KOPT-K1 (cell line): ENCODE data around the gene APBA3.
"Not testable (repeated sequence)": the region's sequence is repeated elsewhere in the genome, so short reads cannot be mapped to it uniquely, and the experiment has no call there.

Experiments
- H3K27ac ChIP-seq: fragments of 200-600 bp; sonication (generic); 2 replicates; pipeline ENCODE4 v1.5.1; 2016; ENCODE audit warnings: antibody characterized with exemption, mild to moderate bottlenecking, low read depth, low read length; ENCODE audit not compliant: poor library complexity, severe bottlenecking
- H3K36me3 ChIP-seq: fragments of 200-600 bp; sonication (generic); 2 replicates; pipeline ENCODE4 v1.5.1; 2017; ENCODE audit warnings: antibody characterized with exemption, mild to moderate bottlenecking, low read length, moderate library complexity; ENCODE audit not compliant: insufficient read depth
- H3K9me3 ChIP-seq: fragments of 200-600 bp; sonication (generic); 2 replicates; pipeline ENCODE4 v1.5.1; 2017; ENCODE audit warnings: antibody characterized with exemption, low read length, mild to moderate bottlenecking; ENCODE audit not compliant: insufficient read depth, poor library complexity, severe bottlenecking

The APBA3 gene

DNA sequence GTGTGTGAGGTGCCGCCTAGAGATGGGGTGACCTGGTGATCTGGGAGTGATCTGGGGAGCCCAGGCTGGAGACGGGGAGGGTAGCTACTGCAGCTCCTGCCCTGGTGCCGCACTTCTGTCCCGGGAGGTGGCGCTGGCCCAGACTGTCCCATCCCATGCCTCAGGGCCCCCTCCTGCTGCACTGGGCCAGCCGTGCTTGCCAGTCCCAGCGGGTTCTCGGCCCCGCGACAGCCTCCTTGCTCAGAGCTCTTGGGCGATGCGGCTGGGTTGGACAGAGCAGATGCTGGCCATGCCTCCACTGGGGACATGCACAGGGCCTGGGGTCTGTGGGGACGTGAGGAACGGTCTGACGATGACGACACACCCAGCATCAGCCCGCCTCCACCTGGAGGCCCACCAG is 8.0 kb upstream of the APBA3 start:
- no peaks in the 10 kb centered on the region for H3K9me3 ChIP-seq
- H3K27ac ChIP-seq: no peak overlapping the region
- H3K36me3 ChIP-seq: peaks cover 42% of the 10 kb centered on the region

DNA sequence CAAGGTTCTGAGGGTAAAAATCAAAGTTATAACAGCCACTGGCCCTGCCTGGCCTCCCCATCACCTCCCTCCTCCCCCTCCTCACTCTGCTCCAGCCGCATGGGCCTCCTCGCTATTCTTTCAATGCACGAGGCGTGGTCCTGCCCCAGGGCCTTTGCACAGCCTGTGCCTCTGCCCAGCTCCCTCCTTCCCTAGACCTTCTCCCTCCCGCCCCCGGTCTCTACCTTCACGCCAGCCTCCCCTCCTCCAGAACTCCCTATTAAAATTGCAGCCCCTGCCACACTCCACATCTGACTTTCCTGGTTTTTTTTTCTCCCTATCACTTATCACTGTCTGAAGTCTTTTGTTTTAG is 7.2 kb upstream of the APBA3 start:
- no peaks in the 10 kb centered on the region for H3K9me3 ChIP-seq
- H3K36me3 ChIP-seq: peaks cover 42% of the 10 kb centered on the region
- no peak overlapping the region for H3K27ac ChIP-seq

DNA sequence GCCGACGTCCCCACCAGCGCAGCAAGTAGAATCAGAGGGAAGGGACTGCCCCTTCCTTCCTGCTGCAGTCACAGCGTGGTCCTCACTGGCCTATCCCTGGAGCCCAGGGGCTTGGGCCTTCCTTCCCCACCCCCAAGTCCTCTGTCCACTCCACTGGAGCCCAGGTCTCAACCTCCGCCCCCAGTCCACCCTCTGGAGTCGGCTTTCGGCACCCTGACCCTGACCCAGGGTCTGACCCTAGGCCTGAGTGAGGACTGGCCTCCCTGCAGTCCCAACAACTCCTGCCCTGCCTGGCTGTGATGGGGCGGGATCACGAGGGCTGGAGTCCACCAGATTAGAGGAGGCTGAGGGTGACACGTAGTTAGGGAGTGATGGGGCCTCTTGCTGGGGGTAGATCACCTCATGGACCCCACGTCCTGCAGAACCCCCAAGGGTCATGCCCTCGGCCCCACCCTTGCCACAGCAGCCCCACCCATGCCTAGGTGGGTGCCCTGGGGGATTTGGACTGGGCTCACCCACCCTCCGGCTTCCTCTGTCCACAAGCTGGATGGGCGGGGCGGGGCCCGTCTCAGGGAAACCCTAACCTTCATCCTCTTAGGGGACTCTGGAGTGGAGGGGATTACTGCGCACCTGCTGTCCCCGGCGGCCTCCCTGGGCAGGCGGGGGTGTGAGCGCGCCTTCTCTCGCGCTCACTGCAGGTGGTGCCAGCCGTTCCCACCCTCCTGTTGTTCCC is 6.7 kb upstream of the APBA3 start:
- Histone ChIP-seq H3K27ac (no peak overlapping the region), H3K9me3 (no peaks in the 10 kb centered on the region), H3K36me3 (peaks cover 42% of the 10 kb centered on the region)

DNA sequence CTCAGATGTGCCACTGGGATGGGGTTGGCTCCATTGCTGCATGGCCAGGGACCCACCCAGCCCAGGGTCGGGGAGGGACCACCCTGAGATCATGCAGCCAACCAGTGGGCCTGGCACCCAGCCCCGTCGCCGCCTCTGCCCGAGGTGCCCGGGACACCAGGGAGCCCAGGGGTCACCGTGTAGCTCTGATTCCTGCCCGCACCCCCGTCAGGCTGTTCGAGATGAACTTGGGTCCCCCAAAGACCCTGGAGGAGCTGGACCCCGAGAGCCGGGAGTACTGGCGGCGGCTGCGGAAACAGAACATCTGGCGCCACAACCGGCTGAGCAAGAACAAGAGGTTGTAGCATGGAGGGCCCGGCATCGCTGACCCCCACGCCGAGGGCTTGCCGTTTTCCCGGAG is 5.6 kb upstream of the APBA3 start:
- no peaks in the 10 kb centered on the region for H3K9me3 ChIP-seq
- H3K27ac ChIP-seq: no peak overlapping the region
- H3K36me3 ChIP-seq: peaks cover 42% of the 10 kb centered on the region

DNA sequence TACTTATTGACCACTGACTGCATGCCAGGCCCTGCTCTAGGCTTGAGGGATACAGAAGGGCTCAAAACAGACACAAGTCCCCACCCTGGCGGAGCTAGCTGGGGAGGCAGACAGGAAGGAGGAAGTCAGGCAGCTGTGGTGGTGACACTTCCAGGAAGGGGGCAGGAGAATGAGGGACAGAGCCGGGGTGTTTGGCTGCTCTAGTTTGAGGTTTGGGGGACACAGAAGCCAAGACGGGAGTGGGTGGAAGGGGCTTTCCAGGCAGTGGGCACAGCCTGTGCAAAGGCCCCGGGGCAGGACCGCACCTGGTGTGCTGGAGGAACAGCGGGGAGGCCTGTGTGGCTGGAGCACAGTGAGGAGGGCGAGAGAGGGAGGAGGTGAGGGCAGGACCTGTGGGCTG is 5.0 kb upstream of the APBA3 start:
- Histone ChIP-seq H3K36me3 (peaks cover 42% of the 10 kb centered on the region), H3K9me3 (no peaks in the 10 kb centered on the region), H3K27ac (no peak overlapping the region)

DNA sequence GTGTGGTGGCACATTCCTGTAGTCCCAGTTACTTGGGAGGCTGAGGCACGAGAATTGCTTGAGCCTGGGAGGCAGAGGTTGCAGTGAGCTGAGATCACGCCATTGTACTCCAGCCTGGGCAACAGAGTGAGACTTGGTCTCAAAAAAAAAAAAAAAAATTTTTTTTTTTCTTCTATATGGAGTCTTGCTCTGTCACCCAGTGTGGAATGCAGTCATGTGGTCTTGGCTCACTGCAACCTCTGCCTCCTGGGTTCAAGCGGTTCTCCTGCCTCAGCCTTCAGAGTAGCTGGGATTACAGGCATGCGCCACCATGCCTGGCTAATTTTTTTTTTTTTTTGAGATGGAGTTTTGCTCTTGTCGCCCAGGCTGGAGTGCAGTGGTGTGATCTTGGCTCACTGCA is 4.3 kb upstream of the APBA3 start:
- H3K9me3 ChIP-seq, H3K27ac ChIP-seq: not testable (repeated sequence)
- H3K36me3 ChIP-seq: peaks cover 42% of the 10 kb centered on the region

DNA sequence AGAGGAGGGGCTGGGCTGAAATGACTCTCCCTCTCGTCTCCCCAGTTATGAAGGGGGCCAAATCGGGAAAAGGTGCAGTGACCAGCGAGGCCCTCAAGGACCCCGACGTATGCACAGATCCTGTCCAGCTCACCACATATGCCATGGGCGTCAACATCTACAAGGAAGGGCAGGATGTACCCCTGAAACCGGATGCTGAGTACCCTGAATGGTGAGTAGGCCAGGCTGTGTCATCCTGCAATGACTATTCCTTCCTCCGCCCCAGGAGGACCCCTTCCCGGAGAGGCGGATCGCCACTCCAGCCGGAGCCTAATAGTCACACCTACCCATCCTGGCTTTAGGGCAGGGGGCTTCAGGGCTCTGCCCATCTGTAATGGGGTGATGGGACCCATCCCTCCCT is 3.6 kb upstream of the APBA3 start:
- Histone ChIP-seq H3K27ac (no peak overlapping the region), H3K36me3 (peaks cover 42% of the 10 kb centered on the region), H3K9me3 (no peaks in the 10 kb centered on the region)

DNA sequence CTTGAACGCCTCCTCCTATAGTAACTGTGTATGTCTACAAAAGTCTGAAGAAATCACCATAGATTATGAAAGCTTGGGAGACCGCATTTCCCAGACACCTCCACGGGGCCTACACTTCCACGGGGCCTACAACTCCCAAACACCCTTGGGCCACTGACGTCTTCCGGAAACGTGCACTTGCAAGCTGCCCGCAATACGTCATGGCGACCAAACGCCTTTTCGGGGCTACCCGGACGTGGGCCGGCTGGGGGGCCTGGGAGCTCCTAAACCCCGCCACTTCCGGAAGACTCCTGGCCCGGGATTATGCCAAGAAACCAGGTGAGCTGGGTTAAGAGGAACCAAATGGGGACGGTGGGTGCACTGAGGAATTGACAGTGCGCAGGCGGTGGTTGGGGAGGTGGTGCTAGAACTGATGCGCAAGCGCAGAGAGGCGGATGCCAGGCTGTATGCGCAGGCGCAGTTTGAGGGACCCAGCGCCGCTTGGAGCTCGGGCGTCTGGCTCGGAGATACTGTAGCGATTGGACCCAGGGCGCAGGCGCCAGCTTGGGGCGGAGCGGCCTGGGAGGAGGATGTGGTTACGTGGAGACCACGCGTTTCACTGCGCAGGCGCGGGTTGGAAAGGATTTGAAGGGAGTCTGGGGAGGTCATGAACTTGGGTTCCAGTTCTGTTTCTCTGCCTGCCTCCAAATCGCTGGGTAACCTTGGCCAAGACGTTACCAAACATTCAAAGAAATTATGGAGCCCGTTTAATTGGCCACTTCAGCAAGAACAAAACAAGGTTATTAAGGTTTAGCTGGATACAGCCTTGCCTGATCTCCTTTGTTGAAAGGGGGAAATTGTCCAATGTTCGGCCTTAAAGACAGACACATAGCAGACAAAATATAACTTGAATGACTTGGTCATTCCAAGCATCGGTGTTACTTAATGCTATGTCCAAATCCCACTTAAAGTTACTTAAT is 1.3 kb upstream of the APBA3 start, which contains the start of gene MRPL54:
MRPL54 (plus strand) TSS at position 182 of the 959 bp plus-strand sequence; CDS start at position 201, 19 bp downstream.
- H3K36me3 ChIP-seq: peaks cover 39% of the 10 kb centered on the region
- peak within 1 kb of the TSS; percentile 98 for H3K27ac ChIP-seq
- no peaks in the 10 kb centered on the region for H3K9me3 ChIP-seq

DNA sequence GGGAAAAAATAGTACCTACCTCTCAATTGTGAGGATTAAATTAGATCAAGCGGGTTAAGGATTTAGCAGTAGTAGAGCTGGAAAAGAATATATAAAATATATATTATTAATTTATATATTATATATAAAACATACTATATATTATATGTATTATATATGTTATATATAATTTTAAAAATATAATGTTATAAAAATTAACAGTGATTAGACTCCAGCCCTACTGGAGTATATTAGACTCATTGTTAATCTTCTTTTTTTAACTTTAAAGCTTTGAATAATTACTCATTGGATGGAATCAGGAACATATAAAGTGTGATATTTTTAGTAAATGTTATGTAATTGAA is 610 bp upstream of the APBA3 start:
- Histone ChIP-seq H3K27ac (peak overlapping the region; percentile 98), H3K9me3 (no peaks in the 10 kb centered on the region), H3K36me3 (peaks cover 36% of the 10 kb centered on the region)

DNA sequence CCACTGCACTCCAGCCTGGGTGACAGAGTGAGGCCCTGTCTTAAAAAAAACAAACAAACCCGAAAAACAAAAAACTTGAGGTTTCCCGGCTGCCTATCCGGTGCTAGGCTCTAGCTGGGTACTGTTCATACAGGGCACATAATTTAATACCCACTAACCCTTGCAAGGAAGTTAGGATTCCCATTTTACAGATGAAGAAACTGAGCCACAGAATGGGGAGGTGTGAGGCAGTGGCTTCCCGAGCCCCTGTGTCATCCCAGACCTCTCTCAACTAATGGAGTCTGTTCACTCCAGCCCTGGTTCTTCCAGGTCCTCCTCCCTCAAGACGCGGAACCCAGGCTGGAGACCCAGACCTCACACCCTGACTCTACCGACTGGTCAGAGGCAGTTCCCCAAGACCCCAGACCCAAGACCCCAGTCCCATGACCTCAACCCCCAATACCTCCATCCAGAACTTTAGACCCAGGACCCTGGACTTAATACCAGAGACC is 576 bp downstream of the APBA3 start:
- Histone ChIP-seq H3K27ac (peak overlapping the region; percentile 79), H3K9me3 (no peaks in the 10 kb centered on the region), H3K36me3 (peaks cover 26% of the 10 kb centered on the region)

DNA sequence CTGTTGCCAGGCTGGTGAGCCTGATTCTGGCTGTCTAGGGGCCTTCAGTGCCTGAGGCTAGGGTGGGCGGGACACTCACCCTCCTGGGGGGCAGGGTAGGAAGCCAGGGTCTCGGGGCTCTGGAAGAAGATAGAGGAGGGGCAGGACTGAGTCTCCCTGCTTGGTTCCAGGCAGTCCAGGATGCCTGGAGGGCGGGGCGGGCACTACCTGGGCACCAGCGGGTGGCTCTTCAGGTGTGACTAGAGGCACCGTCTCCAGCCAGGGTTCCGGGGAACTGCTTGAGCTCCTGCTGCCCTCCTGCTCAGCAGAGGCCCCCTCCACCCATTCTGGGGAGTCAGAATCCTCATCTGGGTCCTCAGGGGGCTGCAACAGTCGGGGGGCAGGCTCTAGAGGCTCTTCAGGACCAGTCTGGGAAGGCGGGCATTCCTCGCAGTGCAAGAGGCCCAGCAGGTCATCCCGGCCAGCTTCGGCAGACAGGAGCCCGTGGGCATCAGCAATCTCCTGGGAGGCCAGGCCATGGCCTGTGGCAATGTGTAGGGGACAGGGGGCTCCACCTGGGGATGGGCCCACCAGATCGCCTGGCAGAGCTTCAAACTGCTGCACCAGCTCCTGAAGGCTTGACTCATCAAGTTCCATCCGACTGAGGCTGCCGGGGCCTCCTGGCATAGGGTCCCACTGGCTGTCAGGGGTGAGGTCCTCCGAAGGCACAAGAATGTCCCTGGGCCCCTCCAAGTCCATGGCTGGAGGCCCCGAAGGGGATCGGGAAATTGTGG is 1.8 kb downstream of the APBA3 start:
- H3K36me3 ChIP-seq: peaks cover 18% of the 10 kb centered on the region; the same call in 1 of the 2 replicates
- no peaks in the 10 kb centered on the region for H3K9me3 ChIP-seq
- H3K27ac ChIP-seq: no peak overlapping the region

DNA sequence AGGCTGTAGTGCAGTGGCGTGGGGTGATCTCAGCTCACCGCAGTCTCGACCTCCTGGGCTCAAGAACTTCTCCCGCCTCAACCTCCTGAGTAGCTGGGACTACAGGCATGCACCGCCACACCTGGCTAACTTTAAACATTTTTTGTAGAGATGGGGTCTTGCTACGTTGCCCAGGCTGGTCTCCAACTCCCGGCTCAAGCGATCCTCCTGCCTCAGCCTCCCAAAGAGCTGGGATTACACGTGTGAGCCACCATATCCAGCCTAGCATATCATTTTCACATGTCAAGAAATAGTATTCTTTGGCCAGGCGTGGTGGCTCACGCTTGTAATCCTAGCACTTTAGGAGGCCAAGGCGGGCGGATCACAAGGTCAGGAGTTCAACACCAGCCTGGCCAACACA is 3.2 kb downstream of the APBA3 start:
- H3K27ac ChIP-seq, H3K9me3 ChIP-seq: not testable (repeated sequence)
- peaks cover 18% of the 10 kb centered on the region; the same call in 1 of the 2 replicates for H3K36me3 ChIP-seq

DNA sequence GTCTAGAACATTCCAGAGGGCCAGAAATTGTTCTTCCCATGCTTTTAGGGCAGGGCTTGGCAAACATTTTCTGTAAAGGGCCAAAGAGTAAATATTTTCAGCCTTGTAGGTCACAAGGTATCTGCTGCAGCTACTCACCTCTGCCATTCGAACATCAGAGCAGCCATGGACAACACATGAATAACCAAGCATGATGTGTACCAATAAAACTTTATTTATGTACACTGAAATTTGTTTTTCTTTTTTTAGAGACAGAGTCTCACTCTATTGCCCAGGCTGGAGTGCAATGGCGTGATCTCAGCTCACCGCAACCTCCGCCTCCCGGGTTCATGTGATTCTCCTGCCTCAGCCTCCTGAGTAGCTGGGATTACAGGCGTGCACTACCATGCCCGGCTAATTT is 3.8 kb downstream of the APBA3 start:
- H3K36me3 ChIP-seq: peaks cover 18% of the 10 kb centered on the region; the same call in 1 of the 2 replicates
- H3K9me3 ChIP-seq: not testable (repeated sequence)

DNA sequence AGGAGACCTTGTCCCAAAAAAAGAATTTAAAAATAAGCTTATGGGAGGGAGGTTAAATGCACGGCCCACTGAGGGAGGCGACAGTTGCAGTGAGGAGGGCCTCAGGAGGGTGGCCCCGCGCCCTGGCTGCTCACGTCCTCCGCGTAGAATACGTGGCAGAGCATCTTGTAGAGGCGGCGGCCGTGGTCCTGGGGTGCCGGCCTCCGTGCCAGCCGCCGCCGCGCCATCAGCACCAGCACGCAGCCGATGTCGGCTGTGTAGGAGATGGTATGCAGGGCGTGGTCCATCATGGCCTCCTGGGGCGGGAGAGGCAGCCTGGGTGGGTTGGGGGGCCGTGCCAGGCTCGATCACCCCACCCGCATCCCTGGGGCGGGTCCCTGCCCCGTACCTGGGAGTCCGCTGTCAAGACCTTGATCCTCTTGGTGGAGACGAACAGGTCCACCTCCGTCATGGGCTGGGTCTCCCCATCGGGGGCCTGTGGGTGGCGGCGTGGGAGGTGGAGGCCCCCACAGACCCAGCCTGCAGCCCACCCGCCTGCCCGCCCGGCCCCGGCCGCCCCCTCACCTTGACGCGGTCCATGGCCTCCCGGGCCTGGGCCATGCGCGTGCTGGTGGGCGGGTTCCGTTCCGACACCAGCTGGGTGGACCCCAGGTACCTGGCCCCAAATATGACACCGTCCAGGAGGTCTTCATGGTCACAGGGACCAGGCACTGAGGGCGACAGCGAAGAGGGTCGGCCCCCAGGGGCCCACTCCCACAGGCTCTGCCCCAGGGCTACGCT is 7.7 kb downstream of the APBA3 start:
- Histone ChIP-seq H3K27ac (no peak overlapping the region), H3K9me3 (no peaks in the 10 kb centered on the region), H3K36me3 (peaks cover 21% of the 10 kb centered on the region; the same call in 1 of the 2 replicates)

More for the DNA sequence above, 3.8 kb downstream of the APBA3 start:
- H3K27ac ChIP-seq: not testable (repeated sequence)
